Stimulated activated CD4-positive, alpha-beta T cell treated with anti-CD3 and anti-CD28 coated beads, Interleukin-12 subunit alpha, Interleukin-12 subunit beta, amount 100 ng/mL, for 4 hours (primary cell): ENCODE measurements around the gene SMC3.
"Not testable (repeated sequence)": the region's sequence is repeated elsewhere in the genome, so short reads cannot be mapped to it uniquely, and the experiment has no call there.

Experiments
- DNase-seq: peaks from one replicate; pipeline ENCODE4 v3.0.0-alpha.2; 2020

Gene SMC3

GRCh38 chr10:110567201-110568054 is at the start of gene SMC3:
SMC3 (plus strand) TSS chr10:110567695; CDS start chr10:110567817, 122 bp downstream.
- peak; percentile 90 for DNase-seq

- no peak for DNase-seq
Observed at GRCh38 chr10:110522365-110522988, 45.0 kb upstream of the SMC3 start.

- DNase-seq: no peak
Observed at GRCh38 chr10:110523736-110524135, 43.8 kb upstream of the SMC3 start.

GRCh38 chr10:110524179-110524858 is 43.2 kb upstream of the SMC3 start:
- no peak for DNase-seq

GRCh38 chr10:110524859-110525232 is 42.6 kb upstream of the SMC3 start:
- no peak for DNase-seq

GRCh38 chr10:110525349-110526260 is 41.9 kb upstream of the SMC3 start:
- DNase-seq: no peak

- DNase-seq: no peak
Observed at GRCh38 chr10:110527731-110528171, 39.7 kb upstream of the SMC3 start.

- DNase-seq: no peak
Observed at GRCh38 chr10:110528224-110528996, 39.1 kb upstream of the SMC3 start.

GRCh38 chr10:110528997-110529524 is 38.4 kb upstream of the SMC3 start:
- DNase-seq: not testable (repeated sequence)

GRCh38 chr10:110529596-110530011 is 37.9 kb upstream of the SMC3 start:
- no peak for DNase-seq

- no peak for DNase-seq
Observed at GRCh38 chr10:110530131-110530831, 37.2 kb upstream of the SMC3 start.

GRCh38 chr10:110531687-110532086 is 35.8 kb upstream of the SMC3 start:
- no peak for DNase-seq

- not testable (repeated sequence) for DNase-seq
Observed at GRCh38 chr10:110532628-110533027, 34.9 kb upstream of the SMC3 start.

- DNase-seq: no peak
Observed at GRCh38 chr10:110533149-110533548, 34.3 kb upstream of the SMC3 start.

GRCh38 chr10:110534571-110534970 is 32.9 kb upstream of the SMC3 start:
- DNase-seq: no peak

GRCh38 chr10:110535958-110536891 is 31.3 kb upstream of the SMC3 start:
- peak; percentile 52 for DNase-seq

GRCh38 chr10:110539091-110539490 is 28.4 kb upstream of the SMC3 start:
- no peak for DNase-seq

- no peak for DNase-seq
Observed at GRCh38 chr10:110540031-110540430, 27.5 kb upstream of the SMC3 start.

GRCh38 chr10:110544958-110545537 is 22.4 kb upstream of the SMC3 start:
- no peak for DNase-seq
